DMS53 treated with DMSO at 0.1 percent for 48 hours (cell line): ENCODE measurements around the gene NCAPH2.

ENCODE experiments used
- DNase-seq: peaks from one replicate; lab custom pipeline; 2025; ENCODE audit not compliant: unreplicated experiment; lab: John Stamatoyannopoulos, UW

Gene NCAPH2

GRCh38 chr22:50474710-50475651 lies 33.0 kb upstream of the NCAPH2 start, which contains the start of gene SBF1:
Gene SBF1, minus strand, starts transcription at chr22:50475035. Its CDS starts 195 bp downstream, at chr22:50474840.
- peak; percentile 56 for DNase-seq

- no peak for DNase-seq
Observed at GRCh38 chr22:50475652-50476002, 32.4 kb upstream of the NCAPH2 start.

- DNase-seq, result no peak
Observed at GRCh38 chr22:50476868-50477267, 31.2 kb upstream of the NCAPH2 start.

DNA sequence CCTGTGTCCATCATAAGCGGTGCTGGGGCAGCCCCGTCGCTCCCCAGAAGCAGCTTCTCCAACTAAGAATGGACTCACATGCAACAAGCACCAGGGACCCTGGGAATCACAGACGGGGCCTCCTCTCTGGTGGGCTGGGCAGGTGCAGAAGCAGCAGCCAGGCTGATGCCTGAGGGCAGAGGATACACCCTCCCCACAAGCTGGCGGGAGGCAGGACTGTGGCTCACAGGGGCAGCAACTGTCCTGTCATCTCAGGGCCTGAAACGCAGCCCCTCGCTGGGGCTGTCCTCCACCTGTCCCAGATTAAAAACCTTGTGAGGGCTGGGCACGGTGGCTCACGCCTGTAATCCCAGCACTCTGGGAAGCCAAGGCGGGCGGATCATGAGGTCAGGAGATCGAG lies 30.1 kb upstream of the NCAPH2 start:
- DNase-seq, result no peak

GRCh38 chr22:50479721-50480120 lies 28.3 kb upstream of the NCAPH2 start:
- DNase-seq, result no peak

DNA sequence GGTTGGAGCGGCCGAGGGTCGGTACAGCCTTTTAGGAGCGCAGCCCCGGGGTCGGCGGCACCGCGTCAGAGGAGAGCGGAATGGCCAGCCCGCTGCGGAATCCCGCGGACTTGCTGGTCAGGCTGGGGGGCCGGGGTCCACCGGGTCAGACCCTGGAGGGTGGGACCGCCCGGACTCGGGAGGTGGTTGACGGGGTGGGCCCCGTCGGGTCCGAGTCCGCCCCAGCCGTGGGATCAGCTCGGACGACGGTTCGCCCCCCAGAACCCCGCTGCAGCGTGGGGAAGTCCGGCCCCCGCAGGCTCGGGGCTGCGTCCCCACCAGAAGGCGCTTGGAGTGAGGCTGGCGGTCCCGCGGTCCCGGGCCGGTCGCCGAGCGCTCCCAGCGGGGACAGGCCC lies 27.0 kb upstream of the NCAPH2 start:
- DNase-seq, result no peak

GRCh38 chr22:50481440-50482106 lies 26.5 kb upstream of the NCAPH2 start, which contains the start of gene ADM2:
Gene ADM2, plus strand, starts transcription at chr22:50481543. Its CDS starts 305 bp downstream, at chr22:50481848.
- DNase-seq, result no peak

- no peak for DNase-seq
Observed at GRCh38 chr22:50482107-50483074, 25.6 kb upstream of the NCAPH2 start.

- DNase-seq, result no peak
Observed at GRCh38 chr22:50483106-50483505, 24.9 kb upstream of the NCAPH2 start.

GRCh38 chr22:50483556-50483955 lies 24.5 kb upstream of the NCAPH2 start:
- no peak for DNase-seq

DNA sequence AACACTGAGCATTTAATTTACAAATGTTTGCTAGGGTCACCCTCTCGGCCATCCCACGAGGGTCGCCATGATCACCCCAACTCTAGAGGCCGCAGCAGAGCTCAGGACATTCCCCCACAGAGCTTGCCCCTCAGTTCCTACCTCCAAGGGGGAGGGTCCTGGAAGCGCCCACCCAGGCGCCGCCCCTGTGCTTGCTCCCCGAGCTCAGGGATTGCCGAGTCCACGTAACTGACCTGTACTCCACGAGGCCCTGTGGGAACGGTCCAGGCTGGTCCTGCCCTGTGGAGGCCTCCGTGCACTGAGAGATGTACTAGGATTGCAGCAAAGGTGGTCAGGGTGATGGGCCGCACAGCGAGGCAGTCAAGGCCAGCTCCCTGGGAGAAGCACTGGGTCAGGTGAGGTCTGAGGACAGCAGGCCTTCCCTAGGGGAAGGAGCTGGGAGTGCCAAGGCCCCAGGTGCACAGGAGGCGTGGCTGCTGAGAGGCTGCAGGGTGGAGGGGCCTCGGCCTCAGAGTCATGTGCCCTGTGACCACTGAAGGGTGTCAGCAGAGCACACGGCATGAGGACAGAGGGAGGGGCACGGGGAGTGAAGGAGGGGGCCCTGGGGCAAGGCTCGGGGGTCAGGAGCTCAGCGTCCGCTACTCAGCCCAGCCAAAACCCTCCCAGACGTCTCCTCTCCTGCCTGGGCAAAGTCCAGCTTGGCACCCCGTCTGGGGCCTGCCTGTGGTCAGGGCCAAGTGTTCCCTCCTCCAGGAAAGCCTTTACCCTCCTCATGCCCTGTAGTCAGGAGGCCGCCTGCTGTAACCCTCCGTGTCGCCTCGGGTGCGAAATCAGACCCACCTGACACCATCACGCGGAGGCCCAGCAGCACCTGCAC lies 23.8 kb upstream of the NCAPH2 start:
- DNase-seq, result no peak

DNA sequence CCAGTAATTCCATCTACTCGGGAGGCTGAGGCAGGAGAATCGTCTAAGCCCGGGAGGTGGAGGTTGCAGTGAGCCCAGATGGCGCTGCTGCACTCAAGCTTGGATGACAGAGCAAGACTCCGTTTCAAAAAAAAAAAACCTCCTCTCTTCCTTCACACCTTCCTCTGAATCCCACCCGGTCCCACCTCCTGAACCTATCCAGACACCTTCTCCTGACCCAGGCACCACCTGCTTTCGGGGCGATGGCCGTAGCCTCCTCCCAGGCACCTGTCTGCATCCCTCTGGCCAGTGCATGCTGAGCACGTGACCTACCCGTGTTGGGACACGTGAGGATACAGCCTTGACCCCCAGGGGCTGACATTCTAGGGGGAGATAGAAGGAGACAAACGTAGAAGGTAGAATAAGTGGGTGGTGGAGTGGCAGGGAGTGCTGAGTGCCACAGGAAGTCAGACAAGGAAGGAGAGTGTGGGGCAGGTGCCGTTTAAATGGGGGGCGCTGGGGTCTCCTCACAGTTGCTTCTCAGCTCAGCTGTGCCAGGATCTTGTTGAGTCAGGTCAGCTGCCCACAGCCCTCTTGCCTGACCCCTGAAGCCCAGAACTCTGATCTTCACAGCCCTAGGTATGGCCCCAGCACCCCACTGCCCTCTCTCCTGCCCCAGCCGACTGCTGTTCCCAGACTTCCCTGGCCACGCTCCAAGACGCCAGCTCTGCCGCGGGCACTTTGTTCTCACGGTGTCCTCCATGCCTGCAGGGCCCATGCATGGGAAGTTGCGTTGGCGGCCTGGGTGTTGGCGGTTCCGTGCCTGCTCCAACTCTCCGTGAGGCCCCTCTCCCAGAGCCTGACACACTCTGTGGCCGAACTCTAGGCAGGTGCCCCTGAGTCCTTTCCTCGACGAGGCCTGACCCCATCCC lies 22.5 kb upstream of the NCAPH2 start:
- DNase-seq, result peak; percentile 20

DNA sequence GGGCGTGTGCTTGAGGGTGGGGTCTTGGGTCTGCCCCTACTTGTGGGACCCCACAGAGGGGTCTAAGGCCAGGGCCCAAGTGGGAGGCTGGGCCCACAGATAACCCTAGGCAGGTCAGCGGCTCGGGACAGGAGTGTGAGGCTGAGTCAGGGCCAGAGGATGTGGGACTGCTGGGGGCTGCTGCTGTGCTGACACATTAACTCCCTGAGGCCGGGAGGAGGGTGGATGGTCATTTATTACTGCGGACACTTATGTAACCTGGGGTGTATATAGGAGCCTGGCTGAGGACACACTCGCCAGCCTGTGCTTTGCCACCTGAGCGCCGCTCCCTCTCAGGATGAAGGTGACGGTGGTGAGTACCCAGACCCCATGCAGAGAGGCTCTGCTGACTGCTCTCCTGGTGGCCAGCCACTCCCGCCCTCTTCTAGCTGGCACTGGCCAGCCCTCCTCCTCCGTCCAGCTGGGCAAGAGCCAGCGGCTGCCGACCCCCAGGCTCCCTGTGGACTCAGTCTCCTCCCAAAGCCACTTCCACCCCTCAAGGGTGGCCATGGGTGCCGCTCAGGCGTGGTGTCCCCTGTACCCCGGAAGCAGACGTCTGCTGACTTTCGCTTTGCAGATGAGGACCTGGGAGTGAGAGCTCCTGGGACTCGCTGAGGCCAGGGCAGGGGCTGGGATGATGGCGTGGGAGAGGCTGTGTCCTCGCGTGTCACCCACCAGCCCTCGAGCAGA lies 21.3 kb upstream of the NCAPH2 start, which contains the start of gene MIOX:
MIOX (plus strand) TSS at position 299 of the 729 bp plus-strand sequence; CDS start at position 338, 39 bp downstream.
- no peak for DNase-seq

DNA sequence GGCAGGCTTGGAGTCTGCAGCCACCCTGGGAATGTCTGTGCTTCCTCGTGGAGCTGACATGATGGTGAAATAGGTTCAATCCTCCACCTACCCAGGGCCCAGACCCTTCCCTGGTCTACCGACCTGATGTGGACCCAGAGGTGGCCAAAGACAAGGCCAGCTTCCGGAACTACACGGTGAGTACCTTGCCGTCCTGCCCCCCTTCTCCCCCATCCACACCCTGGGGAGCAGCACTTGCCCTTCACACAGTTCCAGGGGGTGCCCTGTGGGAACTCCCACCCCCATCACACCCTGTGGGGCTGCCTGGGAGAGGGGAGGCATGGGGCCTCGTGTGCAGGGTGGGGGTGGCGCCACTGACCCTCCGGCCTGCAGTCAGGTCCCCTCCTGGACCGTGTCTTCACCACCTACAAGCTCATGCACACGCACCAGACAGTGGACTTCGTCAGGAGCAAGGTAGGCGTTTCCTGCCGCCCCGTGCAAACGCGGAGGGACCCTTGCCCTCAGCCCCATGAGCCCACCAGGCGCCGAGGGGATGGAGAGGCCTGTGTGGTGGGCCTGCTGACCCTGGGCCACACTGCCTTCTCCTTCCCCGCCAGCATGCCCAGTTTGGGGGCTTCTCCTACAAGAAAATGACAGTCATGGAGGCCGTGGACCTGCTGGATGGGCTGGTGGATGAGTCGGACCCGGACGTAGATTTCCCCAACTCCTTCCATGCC lies 20.6 kb upstream of the NCAPH2 start:
- no peak for DNase-seq

DNA sequence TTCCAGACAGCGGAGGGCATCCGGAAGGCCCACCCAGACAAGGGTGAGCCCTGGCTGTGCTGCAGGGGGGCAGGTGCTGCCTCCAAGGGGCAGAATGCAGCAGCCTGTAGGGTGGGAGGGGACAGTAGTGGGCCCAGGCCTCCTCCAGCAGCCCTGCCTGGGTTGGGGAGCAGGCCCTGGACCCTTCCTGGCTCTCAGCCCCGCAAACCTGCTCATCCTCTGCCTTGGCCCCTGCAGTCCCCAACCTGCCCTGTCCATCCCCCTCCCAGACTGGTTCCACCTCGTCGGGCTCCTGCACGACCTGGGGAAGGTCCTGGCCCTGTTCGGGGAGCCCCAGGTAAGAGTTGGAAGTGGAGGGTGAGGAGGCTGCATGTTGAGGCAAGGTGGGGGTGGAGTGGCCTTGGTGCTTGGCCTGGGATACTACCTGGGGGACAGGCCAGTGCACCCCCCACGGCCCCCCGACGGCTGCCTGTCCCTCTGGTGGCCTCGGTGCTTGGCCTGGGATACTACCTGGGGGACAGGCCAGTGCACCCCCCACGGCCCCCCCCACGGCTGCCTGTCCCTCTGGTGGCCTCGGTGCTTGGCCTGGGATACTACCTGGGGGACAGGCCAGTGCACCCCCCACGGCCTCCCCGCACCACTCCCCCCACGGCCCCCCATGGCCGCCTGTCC lies 19.9 kb upstream of the NCAPH2 start:
- DNase-seq, result no peak

GRCh38 chr22:50488886-50489285 lies 19.1 kb upstream of the NCAPH2 start:
- no peak for DNase-seq
